Liver (tissue), 9 donors: ENCODE measurements around the gene MOV10L1. TPM values are rescaled to one million over a fixed set of nuclear protein-coding genes. Genes with fewer than 3 reads are reported as not detected.

Experiments used
- DNase-seq: peaks from one replicate; pipeline ENCODE4 v3.0.0-alpha.2; 2017; ENCODE audit warnings: low spot score
- H3K27ac ChIP-seq, 2 donors: one replicate each; pipeline ENCODE4 v1.7.0; 2013; ENCODE audit warnings: inconsistent platforms in 2 of 2, low read length in 2 of 2, control low read depth in 1 of 2, low read depth in 1 of 2, mild to moderate bottlenecking in 1 of 2
- H3K27me3 ChIP-seq, 4 donors: one replicate each; pipeline versions ENCODE4 v1.6.1 to v1.7.0; 2013; ENCODE audit warnings: low read length in 3 of 4, inconsistent platforms in 1 of 4, mild to moderate bottlenecking in 1 of 4, moderate library complexity in 1 of 4; ENCODE audit not compliant: control insufficient read depth in 4 of 4, insufficient read depth in 4 of 4
- H3K36me3 ChIP-seq, 4 donors: one replicate each; pipeline versions ENCODE4 v1.6.1 to v1.7.0; 2013; ENCODE audit warnings: low read length in 3 of 4, mild to moderate bottlenecking in 3 of 4, low read depth in 1 of 4, moderate library complexity in 1 of 4; ENCODE audit not compliant: control insufficient read depth in 4 of 4, insufficient read depth in 3 of 4
- H3K4me1 ChIP-seq, 4 donors: one replicate each; pipeline versions ENCODE4 v1.6.1 to v1.7.0; 2013; ENCODE audit warnings: low read length in 3 of 4, mild to moderate bottlenecking in 3 of 4, moderate library complexity in 1 of 4; ENCODE audit not compliant: control insufficient read depth in 4 of 4, insufficient read depth in 4 of 4
- H3K4me3 ChIP-seq, 3 donors: one replicate each; pipeline versions ENCODE4 v1.6.1 to v1.7.0; 2013; ENCODE audit warnings: low read length in 3 of 3, control low read depth in 1 of 3, low read depth in 1 of 3, mild to moderate bottlenecking in 1 of 3
- H3K9ac ChIP-seq, 2 donors: one replicate each; pipeline ENCODE4 v1.7.0; 2013; ENCODE audit warnings: low read length in 2 of 2, mild to moderate bottlenecking in 2 of 2, moderate library complexity in 2 of 2, control low read depth in 1 of 2, low read depth in 1 of 2
- H3K9me3 ChIP-seq, 4 donors: one replicate each; pipeline versions ENCODE4 v1.6.1 to v1.7.0; 2013; ENCODE audit warnings: low read length in 3 of 4; ENCODE audit not compliant: control insufficient read depth in 4 of 4
- ATF3 ChIP-seq: IDR thresholded peaks from 2 replicates; pipeline ENCODE4 v1.6.1; 2016; ENCODE audit warnings: antibody characterized with exemption
- CTCF ChIP-seq: fragments of 150-350 bp; IDR thresholded peaks from 2 replicates; pipeline ENCODE4 v1.5.1; 2017; ENCODE audit warnings: improper control_type of control experiment, low read depth, low read length; ENCODE audit not compliant: missing input control
- EGR1 ChIP-seq, 2 donors: IDR thresholded peaks; 2 replicates each; pipeline ENCODE4 v1.6.1; 2016 to 2018; ENCODE audit warnings: antibody characterized with exemption in 2 of 2, low read depth in 2 of 2
- FOXA1 ChIP-seq: IDR thresholded peaks from 2 replicates; pipeline ENCODE4 v1.6.1; 2016; ENCODE audit warnings: antibody characterized with exemption
- FOXA2 ChIP-seq: IDR thresholded peaks from 2 replicates; pipeline ENCODE4 v1.6.1; 2016; ENCODE audit warnings: antibody characterized with exemption
- GABPA ChIP-seq, 2 donors: IDR thresholded peaks in 1 of 2; conservative IDR thresholded peaks in 1 of 2; 2 replicates each; pipeline ENCODE4 v1.6.1; 2016; ENCODE audit warnings: antibody characterized with exemption in 2 of 2, mild to moderate bottlenecking in 1 of 2, moderate library complexity in 1 of 2
- HNF4A ChIP-seq, 2 donors: conservative IDR thresholded peaks; 2 replicates each; pipeline ENCODE4 v1.6.1; 2016; ENCODE audit warnings: antibody characterized with exemption in 2 of 2, mild to moderate bottlenecking in 2 of 2
- HNF4G ChIP-seq: IDR thresholded peaks from 2 replicates; pipeline ENCODE4 v1.6.1; 2016; ENCODE audit warnings: antibody characterized with exemption
- JUND ChIP-seq, 2 donors: IDR thresholded peaks; 2 replicates each; pipeline ENCODE4 v1.6.1; 2016; ENCODE audit warnings: antibody characterized with exemption in 2 of 2
- NR2F2 ChIP-seq: IDR thresholded peaks from 2 replicates; pipeline ENCODE4 v1.6.1; 2016; ENCODE audit warnings: antibody characterized with exemption
- RAD21 ChIP-seq, 2 donors: IDR thresholded peaks; 2 replicates each; pipeline ENCODE4 v1.6.1; 2016; ENCODE audit warnings: antibody characterized with exemption in 2 of 2, mild to moderate bottlenecking in 2 of 2
- REST ChIP-seq: IDR thresholded peaks from 2 replicates; pipeline ENCODE4 v1.6.1; 2016; ENCODE audit warnings: antibody characterized with exemption, mild to moderate bottlenecking
- RXRA ChIP-seq, 2 donors: IDR thresholded peaks; 2 replicates each; pipeline ENCODE4 v1.6.1; 2017 to 2018; ENCODE audit warnings: antibody characterized with exemption in 2 of 2, mild to moderate bottlenecking in 1 of 2
- SP1 ChIP-seq: IDR thresholded peaks from 2 replicates; pipeline ENCODE4 v1.6.1; 2018; ENCODE audit warnings: antibody characterized with exemption, mild to moderate bottlenecking
- TAF1 ChIP-seq: conservative IDR thresholded peaks from 2 replicates; pipeline ENCODE4 v1.6.1; 2016; ENCODE audit warnings: antibody characterized with exemption, mild to moderate bottlenecking
- YY1 ChIP-seq: IDR thresholded peaks from 2 replicates; pipeline ENCODE4 v1.6.1; 2016; ENCODE audit warnings: antibody characterized with exemption, mild to moderate bottlenecking
- WGBS: extraction: QIAGEN DNeasy Blood & Tissue Kit; methylation state at CpG from one replicate; pipeline ENCODE4 v1.1.7; 2013; 5-methylcytosine and 5-hydroxymethylcytosine counted together
- polyA plus RNA-seq, 2 donors: library from polyadenylated mRNA; stranded (reverse) in 1 of 2; unstranded in 1 of 2; fragments of 200-250 nt in 1 of 2; fragments of >200 nt in 1 of 2; fragmentation: Nextera tagmentation in 1 of 2; extraction: Ambion mirVana in 1 of 2; gene quantifications; one replicate each; pipeline versions ENCODE4 v1.2.1 to v1.2.3, GENCODE V29; 2013 to 2015
- total RNA-seq, 2 donors: library from RNA; depleted of rRNA; stranded (reverse); fragments of >200 nt; gene quantifications; one replicate each; pipeline ENCODE4 v1.2.3, GENCODE V29; 2014
- TF ChIP-seq, protein P1 (sequence below): IDR thresholded peaks from 2 replicates; pipeline ENCODE4 v1.6.1; 2016; ENCODE audit warnings: antibody characterized with exemption
- TF ChIP-seq, protein P2 (sequence below): IDR thresholded peaks from 2 replicates; pipeline ENCODE4 v1.6.1; 2016; ENCODE audit warnings: antibody characterized with exemption
- donor health status: healthy.
- donor health status: healthy.
- donor health status: healthy.
- donor health status: healthy.
- donor health status: healthy.

Gene MOV10L1
- total and polyA plus RNA-seq, 4 donors: 0.07 to 0.47 (median 0.17) TPM

- TF ChIP-seq HNF4A (conservative IDR thresholded peaks at IDR 0.05) (no peak), JUND (IDR thresholded peaks at IDR 0.05) (no peak)
Observed at GRCh38 chr22:50078246-50078645, 11.6 kb upstream of the MOV10L1 start.

GRCh38 chr22:50078761-50079160 is 11.0 kb upstream of the MOV10L1 start:
- Histone ChIP-seq H3K9me3 (no peaks in the 10 kb centered on the region), H3K4me1 (no peaks in the 10 kb centered on the region), H3K27me3 (peaks cover 0 to 2% (median 0%) of the 10 kb centered on the region in 4 donors), H3K4me3 (no peak overlapping the region), H3K27ac (no peak overlapping the region), H3K36me3 (no peaks in the 10 kb centered on the region), H3K9ac (no peak overlapping the region)
- no peak for DNase-seq
- TF ChIP-seq JUND (IDR thresholded peaks at IDR 0.05) (no peak), SP1 (no peak), FOXA1 (no peak), YY1 (no peak), GABPA (IDR thresholded peaks at IDR 0.05 in 1 of 2, conservative IDR thresholded peaks at IDR 0.05 in 1 of 2) (no peak), CTCF (no peak), FOXA2 (no peak), EGR1 (IDR thresholded peaks at IDR 0.05; ENCODE audit: low read depth in 2 of 2) (no peak), ATF3 (no peak), HNF4G (no peak), RXRA (IDR thresholded peaks at IDR 0.05) (no peak), HNF4A (conservative IDR thresholded peaks at IDR 0.05) (no peak), RAD21 (IDR thresholded peaks at IDR 0.05) (no peak)
- TF ChIP-seq, protein P1, sequence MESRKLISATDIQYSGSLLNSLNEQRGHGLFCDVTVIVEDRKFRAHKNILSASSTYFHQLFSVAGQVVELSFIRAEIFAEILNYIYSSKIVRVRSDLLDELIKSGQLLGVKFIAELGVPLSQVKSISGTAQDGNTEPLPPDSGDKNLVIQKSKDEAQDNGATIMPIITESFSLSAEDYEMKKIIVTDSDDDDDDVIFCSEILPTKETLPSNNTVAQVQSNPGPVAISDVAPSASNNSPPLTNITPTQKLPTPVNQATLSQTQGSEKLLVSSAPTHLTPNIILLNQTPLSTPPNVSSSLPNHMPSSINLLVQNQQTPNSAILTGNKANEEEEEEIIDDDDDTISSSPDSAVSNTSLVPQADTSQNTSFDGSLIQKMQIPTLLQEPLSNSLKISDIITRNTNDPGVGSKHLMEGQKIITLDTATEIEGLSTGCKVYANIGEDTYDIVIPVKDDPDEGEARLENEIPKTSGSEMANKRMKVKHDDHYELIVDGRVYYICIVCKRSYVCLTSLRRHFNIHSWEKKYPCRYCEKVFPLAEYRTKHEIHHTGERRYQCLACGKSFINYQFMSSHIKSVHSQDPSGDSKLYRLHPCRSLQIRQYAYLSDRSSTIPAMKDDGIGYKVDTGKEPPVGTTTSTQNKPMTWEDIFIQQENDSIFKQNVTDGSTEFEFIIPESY: no peak
- TF ChIP-seq, protein P2, sequence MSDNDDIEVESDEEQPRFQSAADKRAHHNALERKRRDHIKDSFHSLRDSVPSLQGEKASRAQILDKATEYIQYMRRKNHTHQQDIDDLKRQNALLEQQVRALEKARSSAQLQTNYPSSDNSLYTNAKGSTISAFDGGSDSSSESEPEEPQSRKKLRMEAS: no peak
- 81% methylated on average over 9 of the region's 9 CpGs for WGBS

More at GRCh38 chr22:50078246-50078645, 11.6 kb upstream of the MOV10L1 start:
- WGBS: 96% methylated on average over 13 of the region's 13 CpGs
- Histone ChIP-seq H3K9me3 (no peaks in the 10 kb centered on the region), H3K4me3 (no peak overlapping the region), H3K4me1 (no peaks in the 10 kb centered on the region), H3K27ac (no peak overlapping the region), H3K27me3 (peaks cover 0 to 2% (median 0%) of the 10 kb centered on the region in 4 donors), H3K9ac (no peak overlapping the region), H3K36me3 (no peaks in the 10 kb centered on the region)
- DNase-seq: no peak

DNA sequence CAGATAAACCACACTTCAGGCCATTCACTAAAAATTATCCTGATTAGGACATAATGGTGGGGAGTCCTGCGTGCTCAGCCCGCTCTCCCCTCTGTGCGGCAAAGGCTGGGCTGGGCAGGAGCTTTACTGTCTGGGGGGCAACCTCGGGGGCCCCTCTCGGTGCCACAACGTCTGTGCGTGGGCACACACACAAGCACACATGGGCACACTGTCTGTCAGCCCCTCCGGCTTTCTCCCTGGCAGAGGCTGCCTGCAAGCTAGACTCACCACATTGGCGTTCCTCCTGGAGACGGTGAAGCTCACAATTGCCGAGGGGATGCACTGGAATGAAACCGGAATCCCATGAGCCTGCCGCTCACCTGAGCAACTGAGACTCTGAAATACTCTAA is 9.7 kb upstream of the MOV10L1 start:
- no peak overlapping the region for H3K27ac ChIP-seq
- no peak overlapping the region for H3K4me3 ChIP-seq
- H3K9me3 ChIP-seq: no peaks in the 10 kb centered on the region
- H3K9ac ChIP-seq: no peak overlapping the region
- TF ChIP-seq HNF4G (no peak), NR2F2 (no peak), TAF1 (no peak), RAD21 (IDR thresholded peaks at IDR 0.05) (no peak), FOXA1 (no peak), JUND (IDR thresholded peaks at IDR 0.05) (no peak), RXRA (IDR thresholded peaks at IDR 0.05) (no peak), GABPA (IDR thresholded peaks at IDR 0.05 in 1 of 2, conservative IDR thresholded peaks at IDR 0.05 in 1 of 2) (no peak), REST (no peak)
- TF ChIP-seq, protein P2: no peak
- H3K36me3 ChIP-seq: no peaks in the 10 kb centered on the region
- DNase-seq: no peak
- peaks cover 0 to 2% (median 0%) of the 10 kb centered on the region in 4 donors for H3K27me3 ChIP-seq
- 86% methylated on average over 13 of the region's 13 CpGs for WGBS
- H3K4me1 ChIP-seq: no peaks in the 10 kb centered on the region
